ENCODE results near the gene SSUH2. TPM values are rescaled to one million over a fixed set of nuclear protein-coding genes. Genes with fewer than 3 reads are reported as not detected.

The SSUH2 gene
- total RNA-seq, 1 experiment from 2014 or later = 0.94 TPM

DNA sequence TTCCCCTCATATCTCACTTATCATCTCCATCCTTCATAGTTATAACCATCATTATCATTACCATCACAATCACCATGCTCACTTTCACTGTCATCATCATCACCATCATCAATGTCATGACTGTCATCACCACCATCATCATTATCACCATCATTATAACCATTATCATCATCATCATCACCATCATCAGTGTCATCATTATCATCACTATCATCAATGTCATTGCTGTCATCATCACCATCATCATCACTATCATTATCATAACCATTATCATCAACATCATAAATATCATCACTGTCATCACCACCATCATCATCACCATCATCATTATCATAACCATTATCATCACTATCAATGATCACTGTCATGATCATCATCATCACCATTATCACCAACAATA lies 44.1 kb downstream of the SSUH2 start:
- H3K36me3 Mint-ChIP-seq = peaks cover 3% of the 10 kb centered on the region; the same call in 1 of the 2 replicates
- ATAC-seq = no peak
- DNase-seq (ENCODE audit: low spot score) = no peak
- TF ChIP-seq OVOL2 (CRISPR knock-in tag; IDR thresholded peaks at IDR 0.05; ENCODE audit: borderline replicate concordance) = no peak
- no peak for TF ChIP-seq GTF2I (CRISPR knock-in tag; conservative IDR thresholded peaks at IDR 0.05)
- TF ChIP-seq, protein P1, sequence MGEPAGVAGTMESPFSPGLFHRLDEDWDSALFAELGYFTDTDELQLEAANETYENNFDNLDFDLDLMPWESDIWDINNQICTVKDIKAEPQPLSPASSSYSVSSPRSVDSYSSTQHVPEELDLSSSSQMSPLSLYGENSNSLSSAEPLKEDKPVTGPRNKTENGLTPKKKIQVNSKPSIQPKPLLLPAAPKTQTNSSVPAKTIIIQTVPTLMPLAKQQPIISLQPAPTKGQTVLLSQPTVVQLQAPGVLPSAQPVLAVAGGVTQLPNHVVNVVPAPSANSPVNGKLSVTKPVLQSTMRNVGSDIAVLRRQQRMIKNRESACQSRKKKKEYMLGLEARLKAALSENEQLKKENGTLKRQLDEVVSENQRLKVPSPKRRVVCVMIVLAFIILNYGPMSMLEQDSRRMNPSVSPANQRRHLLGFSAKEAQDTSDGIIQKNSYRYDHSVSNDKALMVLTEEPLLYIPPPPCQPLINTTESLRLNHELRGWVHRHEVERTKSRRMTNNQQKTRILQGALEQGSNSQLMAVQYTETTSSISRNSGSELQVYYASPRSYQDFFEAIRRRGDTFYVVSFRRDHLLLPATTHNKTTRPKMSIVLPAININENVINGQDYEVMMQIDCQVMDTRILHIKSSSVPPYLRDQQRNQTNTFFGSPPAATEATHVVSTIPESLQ (CRISPR knock-in tag; IDR thresholded peaks at IDR 0.05) = no peak
- no peak for TF ChIP-seq RORB (CRISPR knock-in tag; IDR thresholded peaks at IDR 0.05)
- no peak for TF ChIP-seq ATF3 (CRISPR knock-in tag; conservative IDR thresholded peaks at IDR 0.05)
- no peak for TF ChIP-seq EMX1 (CRISPR knock-in tag; IDR thresholded peaks at IDR 0.05)
- no peak for TF ChIP-seq CREB1 (CRISPR knock-in tag; IDR thresholded peaks at IDR 0.05)
- TF ChIP-seq GABPB1 (CRISPR knock-in tag; IDR thresholded peaks at IDR 0.05) = no peak
- TF ChIP-seq, protein P2, sequence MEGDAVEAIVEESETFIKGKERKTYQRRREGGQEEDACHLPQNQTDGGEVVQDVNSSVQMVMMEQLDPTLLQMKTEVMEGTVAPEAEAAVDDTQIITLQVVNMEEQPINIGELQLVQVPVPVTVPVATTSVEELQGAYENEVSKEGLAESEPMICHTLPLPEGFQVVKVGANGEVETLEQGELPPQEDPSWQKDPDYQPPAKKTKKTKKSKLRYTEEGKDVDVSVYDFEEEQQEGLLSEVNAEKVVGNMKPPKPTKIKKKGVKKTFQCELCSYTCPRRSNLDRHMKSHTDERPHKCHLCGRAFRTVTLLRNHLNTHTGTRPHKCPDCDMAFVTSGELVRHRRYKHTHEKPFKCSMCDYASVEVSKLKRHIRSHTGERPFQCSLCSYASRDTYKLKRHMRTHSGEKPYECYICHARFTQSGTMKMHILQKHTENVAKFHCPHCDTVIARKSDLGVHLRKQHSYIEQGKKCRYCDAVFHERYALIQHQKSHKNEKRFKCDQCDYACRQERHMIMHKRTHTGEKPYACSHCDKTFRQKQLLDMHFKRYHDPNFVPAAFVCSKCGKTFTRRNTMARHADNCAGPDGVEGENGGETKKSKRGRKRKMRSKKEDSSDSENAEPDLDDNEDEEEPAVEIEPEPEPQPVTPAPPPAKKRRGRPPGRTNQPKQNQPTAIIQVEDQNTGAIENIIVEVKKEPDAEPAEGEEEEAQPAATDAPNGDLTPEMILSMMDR (IDR thresholded peaks at IDR 0.05) = no peak
- TF ChIP-seq TEAD4 (CRISPR knock-in tag; IDR thresholded peaks at IDR 0.05) = no peak
- no peak for TF ChIP-seq ZNF263 (CRISPR knock-in tag; IDR thresholded peaks at IDR 0.05; ENCODE audit: low read depth)
- TF ChIP-seq CBFB (CRISPR knock-in tag; IDR thresholded peaks at IDR 0.05; ENCODE audit: low read depth) = no peak
- TF ChIP-seq ZNF232 (CRISPR knock-in tag; IDR thresholded peaks at IDR 0.05) = no peak
- no peak for TF ChIP-seq ELF4 (CRISPR knock-in tag; IDR thresholded peaks at IDR 0.05; ENCODE audit: low read depth)
- no peak for TF ChIP-seq GRHL2 (CRISPR knock-in tag; IDR thresholded peaks at IDR 0.05; ENCODE audit: insufficient replicate concordance, severe bottlenecking)
- TF ChIP-seq ERG (CRISPR knock-in tag; IDR thresholded peaks at IDR 0.05) = no peak
- no peak for TF ChIP-seq FOXK1 (CRISPR knock-in tag; IDR thresholded peaks at IDR 0.05)
- no peak for TF ChIP-seq JUN (CRISPR knock-in tag; IDR thresholded peaks at IDR 0.05)
- TF ChIP-seq, protein P3, sequence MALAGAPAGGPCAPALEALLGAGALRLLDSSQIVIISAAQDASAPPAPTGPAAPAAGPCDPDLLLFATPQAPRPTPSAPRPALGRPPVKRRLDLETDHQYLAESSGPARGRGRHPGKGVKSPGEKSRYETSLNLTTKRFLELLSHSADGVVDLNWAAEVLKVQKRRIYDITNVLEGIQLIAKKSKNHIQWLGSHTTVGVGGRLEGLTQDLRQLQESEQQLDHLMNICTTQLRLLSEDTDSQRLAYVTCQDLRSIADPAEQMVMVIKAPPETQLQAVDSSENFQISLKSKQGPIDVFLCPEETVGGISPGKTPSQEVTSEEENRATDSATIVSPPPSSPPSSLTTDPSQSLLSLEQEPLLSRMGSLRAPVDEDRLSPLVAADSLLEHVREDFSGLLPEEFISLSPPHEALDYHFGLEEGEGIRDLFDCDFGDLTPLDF (CRISPR knock-in tag; IDR thresholded peaks at IDR 0.05) = no peak
- TF ChIP-seq, protein P4, sequence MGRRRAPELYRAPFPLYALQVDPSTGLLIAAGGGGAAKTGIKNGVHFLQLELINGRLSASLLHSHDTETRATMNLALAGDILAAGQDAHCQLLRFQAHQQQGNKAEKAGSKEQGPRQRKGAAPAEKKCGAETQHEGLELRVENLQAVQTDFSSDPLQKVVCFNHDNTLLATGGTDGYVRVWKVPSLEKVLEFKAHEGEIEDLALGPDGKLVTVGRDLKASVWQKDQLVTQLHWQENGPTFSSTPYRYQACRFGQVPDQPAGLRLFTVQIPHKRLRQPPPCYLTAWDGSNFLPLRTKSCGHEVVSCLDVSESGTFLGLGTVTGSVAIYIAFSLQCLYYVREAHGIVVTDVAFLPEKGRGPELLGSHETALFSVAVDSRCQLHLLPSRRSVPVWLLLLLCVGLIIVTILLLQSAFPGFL (CRISPR knock-in tag; IDR thresholded peaks at IDR 0.05; ENCODE audit: borderline replicate concordance) = no peak
- H3K4me1 Mint-ChIP-seq = peaks cover 6% of the 10 kb centered on the region
- no peak overlapping the region for H3K4me3 Mint-ChIP-seq
- peaks cover 6% of the 10 kb centered on the region; the same call in 1 of the 2 replicates for H3K9me3 Mint-ChIP-seq
- no peaks in the 10 kb centered on the region for H3K27me3 Mint-ChIP-seq (ENCODE audit: low read depth)
- ChIA-PET POLR2A (no interaction called here), CTCF (no interaction called here)
- no peak overlapping the region for H3K27ac Mint-ChIP-seq
